Measurements from ENCODE around the gene CAPN5. TPM values are rescaled to one million over a fixed set of nuclear protein-coding genes. Genes with fewer than 3 reads are reported as not detected.

Gene CAPN5
- total and polyA plus RNA-seq, 10 of the 15 experiments (the other 5 are each of a cell fraction or from before 2014, with no cell fraction given): 0.02 to 0.33 (median 0.07) TPM; not detected in 3

DNA sequence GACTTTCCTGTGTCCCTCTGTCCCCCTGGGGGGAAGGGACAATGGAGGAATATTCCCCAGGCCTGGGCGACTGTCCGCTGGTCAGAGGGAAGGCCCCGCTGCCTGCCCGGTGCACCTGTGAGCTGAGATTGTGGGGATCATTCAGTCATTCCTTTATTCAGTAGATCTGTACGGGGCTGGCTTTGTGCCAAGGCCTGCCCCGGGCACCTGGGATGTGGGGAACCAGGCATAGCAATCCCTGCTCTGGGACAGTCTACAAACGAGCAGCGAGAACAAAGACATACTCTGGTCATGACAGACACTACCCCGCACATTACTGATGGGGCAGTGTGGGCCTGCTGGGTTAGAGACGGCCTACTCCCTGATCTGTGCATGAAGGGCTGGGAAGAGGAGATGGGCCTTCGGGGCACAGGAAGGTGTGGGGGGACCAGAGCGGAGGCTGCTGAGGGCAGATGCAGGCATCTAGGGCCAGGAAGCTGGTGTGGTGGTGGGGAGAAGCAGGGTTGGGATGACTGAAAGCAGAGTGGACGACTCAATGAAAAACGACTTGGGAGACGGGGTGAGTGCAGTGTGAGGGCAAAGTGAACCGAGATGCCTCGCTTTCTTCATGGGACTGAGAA, 59.5 kb downstream of the CAPN5 start:
- H3K9ac ChIP-seq (ENCODE audit: control insufficient read depth, insufficient read depth, low read length): no peak overlapping the region
- SMC1A ChIA-PET (ENCODE audit: uncharacterized antibody, unreplicated experiment): interaction anchor here (0.7 to 2.3 kb wide), 6 partner anchors 61 to 493 kb away, joined by 3 to 20 read pairs (median 5); no protein-coding TSS in a partner anchor

More for the DNA sequence above, 59.5 kb downstream of the CAPN5 start:
- H3K27me3 ChIP-seq (replicated peaks in 1 of 2; ENCODE audit: control insufficient read depth in 2 of 2, insufficient read depth in 2 of 2, low read length in 1 of 2): peaks cover 0 to 3% of the 10 kb centered on the region in 2 experiments; a peak in 2 of 4 replicates
- TF ChIP-seq, protein P1, sequence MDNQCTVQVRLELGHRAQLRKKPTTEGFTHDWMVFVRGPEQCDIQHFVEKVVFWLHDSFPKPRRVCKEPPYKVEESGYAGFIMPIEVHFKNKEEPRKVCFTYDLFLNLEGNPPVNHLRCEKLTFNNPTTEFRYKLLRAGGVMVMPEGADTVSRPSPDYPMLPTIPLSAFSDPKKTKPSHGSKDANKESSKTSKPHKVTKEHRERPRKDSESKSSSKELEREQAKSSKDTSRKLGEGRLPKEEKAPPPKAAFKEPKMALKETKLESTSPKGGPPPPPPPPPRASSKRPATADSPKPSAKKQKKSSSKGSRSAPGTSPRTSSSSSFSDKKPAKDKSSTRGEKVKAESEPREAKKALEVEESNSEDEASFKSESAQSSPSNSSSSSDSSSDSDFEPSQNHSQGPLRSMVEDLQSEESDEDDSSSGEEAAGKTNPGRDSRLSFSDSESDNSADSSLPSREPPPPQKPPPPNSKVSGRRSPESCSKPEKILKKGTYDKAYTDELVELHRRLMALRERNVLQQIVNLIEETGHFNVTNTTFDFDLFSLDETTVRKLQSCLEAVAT (IDR thresholded peaks at IDR 0.05): no peak
- TF ChIP-seq PRDM15 (CRISPR knock-in tag; IDR thresholded peaks at IDR 0.05) (no peak), JUND (IDR thresholded peaks at IDR 0.05; ENCODE audit: low read depth, low read length) (no peak), BACH1 (IDR thresholded peaks at IDR 0.05; ENCODE audit: borderline replicate concordance) (no peak), MYC (IDR thresholded peaks at IDR 0.05; ENCODE audit: insufficient read depth, insufficient read length, insufficient replicate concordance, low read length, severe bottlenecking) (no peak)
- TF ChIP-seq, protein P2, sequence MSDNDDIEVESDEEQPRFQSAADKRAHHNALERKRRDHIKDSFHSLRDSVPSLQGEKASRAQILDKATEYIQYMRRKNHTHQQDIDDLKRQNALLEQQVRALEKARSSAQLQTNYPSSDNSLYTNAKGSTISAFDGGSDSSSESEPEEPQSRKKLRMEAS (IDR thresholded peaks at IDR 0.05; ENCODE audit: low read depth, low read length): no peak
- WGBS (ENCODE audit: insufficient coverage, insufficient replicate concordance, low lambda C conversion rate, missing lambda C conversion rate): 49% methylated on average over 17 of the region's 17 CpGs
- in situ Hi-C loops (cut with MboI): no loop called here
- ChIA-PET RAD21 (ENCODE audit: unreplicated experiment) (interaction anchor here (1.1 to 1.4 kb wide), 2 partner anchors 422 to 431 kb away, joined by 3 to 13 read pairs; no protein-coding TSS in a partner anchor), CTCF (interaction anchor here (1.0 to 3.6 kb wide), 16 partner anchors 9 to 492 kb away, joined by 3 to 50 read pairs (median 5); no protein-coding TSS in a partner anchor), POLR2A (no interaction called here)
- no peak for DNase-seq (ENCODE audit: low read depth, low spot score)
- H3K27ac ChIP-seq (ENCODE audit: control insufficient read depth, insufficient read depth): no peak overlapping the region
- H3K4me3 ChIP-seq: no peak overlapping the region
- no peak for ATAC-seq
- no peaks in the 10 kb centered on the region for H3K36me3 ChIP-seq (ENCODE audit: control insufficient read depth in 2 of 2, insufficient read depth in 2 of 2, low read length in 1 of 2)
- no peak overlapping the region for H3K4me2 ChIP-seq (ENCODE audit: control insufficient read depth, insufficient read depth)
- H2AFZ ChIP-seq (ENCODE audit: control insufficient read depth, low read depth, low read length): no peak overlapping the region
- no peaks in the 10 kb centered on the region for H3K9me3 ChIP-seq (replicated peaks; ENCODE audit: control insufficient read depth, insufficient read depth, low read length)
- H3K79me2 ChIP-seq (ENCODE audit: control insufficient read depth, insufficient read depth, low read length): no peaks in the 10 kb centered on the region
- no peak for FAIRE-seq
- H4K20me1 ChIP-seq (ENCODE audit: control insufficient read depth, insufficient read depth): no peaks in the 10 kb centered on the region
- intact Hi-C loops (cut with micrococcal nuclease; ENCODE audit: unreplicated experiment): loop anchor here (5.0 kb wide), 1 partner anchor 421 kb away; no protein-coding TSS in a partner anchor
- 0 out of 2 replicates have a peak, but pooled peaks cover 3% of the 10 kb centered on the region for H3K4me1 ChIP-seq (ENCODE audit: control insufficient read depth, insufficient read depth, low read length)
- BruUV-seq (replicated peaks): no TSS peak
